NK-92 (cell line): ENCODE measurements around the gene UBA7.
"Not testable (repeated sequence)": the region's sequence is repeated elsewhere in the genome, so short reads cannot be mapped to it uniquely, and the experiment has no call there.

Source experiments
- DNase-seq: peaks from one replicate; lab custom pipeline; 2025; ENCODE audit not compliant: unreplicated experiment; lab: John Stamatoyannopoulos, UW

UBA7 gene

DNA sequence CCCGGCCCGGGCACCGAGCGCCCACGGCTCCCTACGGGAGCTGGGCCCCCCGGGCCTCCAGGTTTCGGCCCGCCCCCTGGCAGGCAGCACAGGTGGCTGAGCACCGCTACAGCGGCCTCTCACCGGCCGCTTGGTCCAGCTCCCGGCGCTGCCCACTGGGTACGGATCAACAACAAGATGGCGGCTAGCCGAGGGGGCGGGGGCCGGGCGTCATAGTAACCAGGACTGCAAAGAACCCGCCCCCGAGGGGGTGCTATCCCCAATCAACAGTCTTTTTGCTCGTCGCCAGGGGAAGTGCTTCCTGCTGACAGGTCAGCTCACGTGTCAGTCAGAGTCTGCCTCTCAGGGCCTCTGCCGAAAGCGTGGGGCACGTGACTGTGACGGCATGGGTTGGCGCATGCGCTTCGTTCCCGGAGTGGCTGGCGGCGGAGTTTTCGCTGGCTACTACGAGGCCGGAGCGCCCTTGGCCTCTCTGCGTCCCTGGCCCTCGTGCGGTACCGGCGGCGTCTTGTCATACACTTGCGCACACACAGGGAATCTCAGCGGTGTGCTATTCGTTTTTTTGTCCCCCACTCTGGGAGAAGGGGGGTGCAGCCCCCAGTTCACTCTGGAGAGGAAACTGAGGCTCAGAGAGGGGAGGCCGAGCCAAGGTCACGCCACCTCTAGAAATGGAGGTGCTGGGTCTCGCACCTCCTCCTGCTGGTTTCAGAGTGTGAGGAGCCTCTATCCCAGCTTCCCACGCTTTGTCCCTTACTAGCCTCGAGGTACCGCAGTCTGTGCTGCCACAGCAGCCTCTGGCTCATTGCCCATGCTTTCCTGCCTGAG, 27.2 kb downstream of the UBA7 start, which contains the start of gene IP6K1:
Gene IP6K1, minus strand, starts transcription at position 186 of the 825 bp plus-strand sequence. CDS start 38,502 bp downstream, outside the sequence.
- peak; percentile 97 for DNase-seq

DNA sequence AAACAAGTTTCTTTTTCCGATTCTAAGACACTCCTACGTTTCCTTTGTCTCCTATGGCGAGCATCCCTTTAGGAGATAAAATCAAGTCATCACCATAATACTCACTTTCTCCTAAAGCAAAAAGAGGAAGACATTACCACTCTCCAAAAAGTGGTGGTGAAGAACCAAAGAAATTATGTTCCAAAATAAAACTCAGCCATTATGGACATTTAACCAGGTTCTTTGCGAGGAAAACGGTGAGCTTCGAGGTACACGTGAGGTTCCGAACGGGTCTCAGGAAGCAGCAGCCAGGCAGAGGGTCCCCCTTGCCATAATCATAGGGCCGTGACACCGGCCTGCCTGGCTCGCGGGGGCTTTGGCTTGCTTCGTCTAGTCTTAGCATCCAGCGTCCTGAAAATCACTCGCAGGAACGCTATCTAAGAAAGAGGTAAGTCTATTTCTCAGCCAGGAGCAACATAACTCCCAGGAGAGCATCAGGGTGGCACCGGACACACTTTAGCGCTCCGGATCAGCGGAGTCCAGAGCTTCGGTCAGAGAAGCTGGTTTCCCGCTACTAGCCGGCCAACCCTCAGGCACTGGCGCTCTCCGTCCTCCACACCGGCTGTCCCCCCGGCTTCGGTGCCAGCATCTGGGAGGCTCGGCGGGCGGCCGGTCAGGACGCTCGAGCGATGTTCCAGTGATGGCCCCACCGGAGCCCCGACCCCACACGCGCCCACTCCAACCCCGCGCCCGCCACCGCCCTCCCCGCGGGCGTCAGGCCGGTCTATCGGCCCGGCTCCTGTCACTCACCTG, 28.0 kb downstream of the UBA7 start:
- DNase-seq: no peak

GRCh38 chr3:49782277-49782676, 31.5 kb downstream of the UBA7 start:
- DNase-seq: not testable (repeated sequence)

DNA sequence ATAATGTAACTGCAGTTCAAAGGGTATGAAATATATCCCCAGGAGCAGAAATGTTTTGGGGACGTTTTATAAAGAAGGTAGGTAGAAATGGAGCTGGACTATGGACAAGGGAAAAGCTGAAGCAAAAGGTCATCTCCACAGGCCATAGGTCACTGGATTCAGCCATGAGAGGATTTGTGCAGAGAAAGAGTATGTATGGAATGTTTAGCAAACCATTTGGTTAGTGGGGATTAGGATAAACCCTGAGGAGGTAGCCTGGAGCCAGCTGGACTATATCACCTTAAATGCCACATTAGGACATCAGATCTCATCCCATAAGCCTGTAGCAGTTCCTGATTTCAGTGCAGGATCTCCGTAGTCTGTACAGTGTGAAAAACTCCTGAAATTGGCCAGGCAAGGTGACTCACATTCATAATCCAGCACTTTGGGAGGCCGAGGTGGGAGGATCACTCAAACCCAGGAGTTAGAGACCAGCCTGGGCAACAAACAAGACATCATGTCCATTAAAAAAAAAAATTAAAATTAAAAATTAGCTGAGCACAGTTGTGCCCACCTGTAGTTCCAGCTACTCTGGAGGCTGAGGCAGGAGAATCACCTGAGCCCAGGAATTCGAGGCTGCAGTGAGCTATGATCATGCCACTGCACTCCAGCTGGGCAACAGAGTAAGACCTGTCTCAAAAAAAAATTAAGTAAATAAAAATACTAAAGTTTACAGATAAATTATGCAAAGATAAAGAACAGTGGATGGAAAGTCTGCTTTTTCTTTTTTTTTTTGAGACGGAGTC, 32.1 kb downstream of the UBA7 start:
- no peak for DNase-seq

DNA sequence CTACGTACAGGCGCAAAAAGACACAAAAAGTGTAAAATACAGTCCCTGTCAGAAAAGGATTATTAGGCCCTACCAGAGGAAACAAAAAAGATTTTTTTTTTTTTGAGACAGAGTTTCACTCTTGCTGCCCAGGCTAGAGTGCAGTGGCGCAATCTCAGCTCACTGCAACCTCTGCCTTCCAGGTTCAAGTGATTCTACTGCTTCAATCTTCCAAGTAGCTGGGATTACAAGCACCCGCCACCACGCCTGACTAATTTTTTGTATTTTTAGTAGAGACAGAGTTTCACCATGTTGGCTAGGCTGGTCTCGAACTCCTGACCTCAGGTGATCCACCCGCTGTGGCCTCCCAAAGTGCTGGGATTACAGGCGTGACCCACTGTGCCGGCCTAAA, 32.8 kb downstream of the UBA7 start:
- not testable (repeated sequence) for DNase-seq

GRCh38 chr3:49780080-49780974, 33.4 kb downstream of the UBA7 start:
- DNase-seq: no peak

DNA sequence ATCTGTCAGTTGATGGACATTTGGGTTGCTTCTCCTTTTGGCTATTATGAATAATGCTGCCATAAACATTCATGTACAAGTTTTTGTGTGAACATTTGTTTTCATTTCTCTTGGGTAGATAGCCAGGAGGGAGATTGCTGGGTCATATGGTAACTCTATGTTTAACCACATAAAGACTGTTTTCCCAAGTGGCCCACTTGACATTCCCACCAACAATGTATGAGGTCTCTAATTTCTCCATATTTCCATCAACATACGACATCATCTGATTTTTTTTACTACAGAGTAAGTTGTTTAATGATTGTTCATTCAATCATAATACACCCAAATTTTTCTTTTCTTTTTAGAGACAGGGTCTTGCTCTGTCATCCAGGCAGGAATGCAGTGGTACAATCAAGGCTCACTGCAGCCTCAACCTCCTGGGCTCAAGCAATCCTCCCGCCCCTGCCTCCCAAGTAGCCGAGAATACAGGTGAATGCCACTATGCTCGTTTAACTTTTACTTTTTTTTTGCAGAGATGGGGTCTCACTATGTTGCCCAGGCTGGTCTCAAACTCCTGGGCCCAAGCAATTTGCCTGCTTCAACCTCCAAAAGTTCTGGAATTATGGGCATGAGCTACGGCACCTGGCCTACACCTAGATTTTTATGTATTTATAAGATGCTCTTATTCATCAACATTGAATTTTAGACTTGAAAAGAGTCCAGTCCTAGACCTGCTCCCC, 34.2 kb downstream of the UBA7 start:
- no peak for DNase-seq

DNA sequence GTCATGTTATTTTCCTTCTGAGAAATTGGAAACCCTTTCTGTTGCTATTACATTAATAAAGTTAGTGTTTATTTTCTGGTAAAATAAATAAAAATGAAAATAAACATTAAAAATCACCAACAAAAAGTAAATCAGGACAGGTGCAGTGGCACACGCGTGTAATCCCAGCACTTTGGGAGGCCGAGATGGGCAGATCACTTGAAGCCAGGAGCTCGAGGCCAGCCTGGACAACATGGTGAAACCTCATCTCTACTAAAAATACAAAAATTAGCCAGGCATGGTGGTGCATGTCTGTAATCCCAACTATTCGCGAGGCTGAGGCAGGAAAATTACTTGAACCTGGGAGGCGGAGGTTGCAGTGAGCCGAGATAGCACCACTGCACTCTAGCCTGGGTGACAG, 37.7 kb downstream of the UBA7 start:
- DNase-seq: not testable (repeated sequence)

GRCh38 chr3:49775538-49775937, 38.2 kb downstream of the UBA7 start:
- no peak for DNase-seq

GRCh38 chr3:49772703-49773102, 41.0 kb downstream of the UBA7 start:
- DNase-seq: no peak

DNA sequence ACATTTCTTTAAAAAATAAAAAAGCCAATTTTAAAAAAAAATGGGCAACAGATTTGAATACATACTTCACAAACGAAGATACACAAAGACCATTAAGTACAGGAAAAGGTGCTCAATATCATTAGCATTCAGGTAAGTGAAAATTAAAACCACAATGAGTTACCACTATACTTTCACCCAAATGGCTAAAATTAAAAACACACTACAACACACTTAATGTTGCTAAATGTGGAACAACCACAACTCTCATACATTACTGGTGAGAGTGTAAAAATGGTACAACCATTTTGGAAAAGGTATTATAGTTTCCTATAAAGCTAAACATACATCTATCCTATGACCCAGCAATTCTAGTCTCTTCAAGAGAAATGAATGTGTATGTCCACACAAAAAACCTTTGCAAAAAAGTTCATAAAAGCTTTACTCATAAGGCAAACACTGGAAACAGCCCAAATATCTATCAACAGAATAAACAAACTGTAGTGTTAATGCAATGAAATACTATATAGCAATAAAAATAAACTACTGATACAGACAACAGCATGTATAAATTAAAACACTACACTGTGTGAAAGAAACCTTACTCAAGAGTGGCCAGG, 42.3 kb downstream of the UBA7 start:
- no peak for DNase-seq

GRCh38 chr3:49769926-49770325, 43.8 kb downstream of the UBA7 start:
- no peak for DNase-seq

- DNase-seq: no peak
Measured at GRCh38 chr3:49769286-49769915, 44.4 kb downstream of the UBA7 start.

DNA sequence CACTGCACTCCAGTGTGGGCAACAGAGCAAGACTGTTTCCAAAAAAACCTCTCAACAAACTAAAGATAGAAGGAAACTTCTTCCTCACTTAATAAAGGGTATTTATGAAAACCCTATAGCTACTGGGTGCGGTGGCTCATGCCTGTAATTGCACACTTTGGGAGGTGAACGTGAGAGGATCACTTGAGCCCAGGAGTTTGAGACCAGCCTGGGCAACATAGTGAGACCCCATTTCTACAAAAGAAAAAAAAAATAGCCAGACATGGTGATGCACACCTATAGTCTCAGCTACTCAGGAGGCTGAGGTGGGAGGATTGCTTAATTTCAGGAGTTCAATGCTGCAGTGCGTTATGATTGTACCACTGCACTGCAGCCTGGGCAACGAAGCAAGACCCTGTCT, 49.8 kb downstream of the UBA7 start:
- no peak for DNase-seq

DNA sequence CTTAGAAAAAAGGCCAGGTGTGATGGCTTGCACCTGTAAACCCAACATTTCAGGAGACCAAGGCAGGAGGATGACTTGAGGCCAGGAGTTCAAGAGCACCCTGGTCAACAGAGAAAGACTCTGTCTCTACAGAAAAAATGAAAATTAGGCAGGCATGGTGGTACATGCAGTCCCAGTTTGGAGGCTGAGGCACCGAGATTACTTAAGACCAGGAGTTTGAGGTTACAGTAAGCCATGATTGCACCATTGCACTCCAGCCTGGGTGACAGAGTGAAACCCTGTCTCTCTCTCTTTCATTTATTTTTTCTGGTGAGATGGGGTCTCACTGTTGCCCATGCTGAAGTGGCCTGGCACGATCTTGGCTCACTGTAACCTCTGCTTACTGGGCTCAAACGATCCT, 52.1 kb downstream of the UBA7 start:
- DNase-seq: no peak

- no peak for DNase-seq
Measured at GRCh38 chr3:49759226-49759625, 54.5 kb downstream of the UBA7 start.

GRCh38 chr3:49757197-49757596, 56.6 kb downstream of the UBA7 start:
- DNase-seq: no peak

GRCh38 chr3:49756036-49756435, 57.7 kb downstream of the UBA7 start:
- no peak for DNase-seq
